NCI-H69 (cell line): ENCODE measurements around the gene SEMA3D.

Source experiments
- DNase-seq: peaks from one replicate; lab custom pipeline; 2025; lab: John Stamatoyannopoulos, UW

SEMA3D gene

DNA sequence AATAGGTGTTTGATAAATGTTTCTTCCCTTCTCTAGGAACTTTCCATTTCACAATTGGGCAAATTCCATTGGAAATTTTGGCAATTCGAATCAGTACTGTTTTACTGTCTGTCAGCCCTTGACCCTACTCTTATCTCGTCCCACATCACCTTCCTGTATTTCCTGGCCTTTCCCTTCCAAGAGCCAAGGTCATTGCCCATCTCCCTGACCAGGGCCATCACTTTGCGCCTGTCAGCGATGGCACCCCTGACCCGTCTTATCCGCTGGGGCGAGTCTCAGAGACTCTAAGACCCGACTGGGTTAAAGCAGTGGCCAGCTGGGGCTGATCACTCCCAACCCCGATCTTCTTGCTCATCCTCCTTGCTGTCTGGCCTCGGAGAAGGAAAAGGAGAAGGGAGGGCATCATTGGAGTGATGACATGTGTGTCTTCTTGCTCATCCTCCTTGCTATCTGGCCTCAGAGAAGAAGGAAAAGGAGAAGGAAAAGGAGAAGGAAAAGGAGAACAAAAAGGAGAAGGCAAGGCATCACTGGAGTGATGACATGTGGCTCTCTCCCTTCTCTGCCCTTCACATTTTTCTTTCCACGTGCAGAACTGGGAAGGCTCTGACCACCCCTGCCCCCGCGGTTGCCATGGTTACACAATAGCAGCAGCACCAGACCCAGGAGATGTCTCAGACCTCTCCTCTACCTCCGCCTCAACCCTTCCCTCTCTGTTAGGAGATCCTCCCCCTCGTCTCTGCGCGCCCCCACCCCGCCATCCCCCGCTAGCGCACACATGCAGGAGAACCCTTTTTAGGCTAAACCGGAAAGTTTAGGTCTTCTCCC is 2.0 kb downstream of the SEMA3D start:
- DNase-seq, result peak; percentile 30

GRCh38 chr7:85183296-85183695 is 3.6 kb downstream of the SEMA3D start:
- no peak for DNase-seq

DNA sequence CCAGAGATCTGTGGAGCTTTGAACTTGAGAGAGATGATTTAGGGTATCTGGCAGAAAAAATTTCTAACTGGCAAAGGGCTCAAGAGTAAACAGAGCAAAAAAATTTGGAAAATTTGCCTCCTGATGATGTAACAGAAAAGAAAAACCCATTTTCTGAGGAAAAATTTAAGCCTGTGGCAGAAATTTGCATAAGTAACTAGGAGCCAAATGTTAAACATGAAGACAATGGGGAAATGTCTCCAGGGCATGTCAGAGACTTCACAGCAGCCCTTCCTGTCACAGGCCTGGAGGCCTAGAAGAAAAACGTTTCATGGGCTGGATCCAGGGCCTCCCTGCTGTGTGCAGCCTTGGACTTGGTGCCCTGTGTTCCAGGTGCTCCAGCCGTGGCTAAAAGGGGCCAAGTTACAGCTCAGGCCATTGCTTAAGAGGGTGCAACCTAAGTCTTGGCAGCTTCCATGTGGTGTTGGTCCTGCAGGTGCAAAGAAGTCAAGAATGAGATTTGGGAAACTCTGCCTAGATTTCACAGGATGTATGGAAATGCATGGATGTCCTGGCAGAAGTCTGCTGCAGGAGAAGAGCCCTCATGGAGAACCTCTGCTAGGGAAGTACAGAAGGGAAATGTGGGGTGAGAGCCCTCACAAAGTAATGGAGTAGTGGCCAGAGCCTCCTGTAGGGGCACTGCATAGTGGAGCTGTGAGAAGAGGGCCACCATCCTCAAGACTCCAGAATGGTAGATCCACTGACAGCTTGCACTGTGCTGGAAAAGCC is 8.1 kb downstream of the SEMA3D start:
- DNase-seq, result no peak

GRCh38 chr7:85177316-85177715 is 9.5 kb downstream of the SEMA3D start:
- DNase-seq, result no peak

- no peak for DNase-seq
These were observed 10.7 kb downstream of the SEMA3D start for GRCh38 chr7:85176197-85176596.

DNA sequence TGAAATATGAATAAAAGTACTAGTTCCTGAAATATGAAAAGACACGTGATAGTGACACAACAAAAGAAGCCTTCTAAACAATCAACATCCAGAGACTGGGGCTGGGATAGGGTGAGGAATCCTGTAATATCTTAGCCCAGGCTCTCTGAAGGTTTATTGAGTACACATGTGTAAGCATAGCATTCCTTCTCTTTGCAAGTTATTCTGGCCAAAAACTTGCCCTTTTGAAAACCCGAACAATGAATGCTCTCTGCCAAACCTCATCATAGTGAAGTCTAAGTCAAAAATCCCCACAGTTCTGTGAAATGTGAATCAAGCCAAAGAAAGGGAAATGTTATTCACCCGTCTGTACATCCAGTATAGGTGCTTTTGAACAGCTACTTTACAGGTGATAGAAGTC is 11.6 kb downstream of the SEMA3D start:
- no peak for DNase-seq

GRCh38 chr7:85172530-85172941 is 14.3 kb downstream of the SEMA3D start:
- DNase-seq, result no peak

DNA sequence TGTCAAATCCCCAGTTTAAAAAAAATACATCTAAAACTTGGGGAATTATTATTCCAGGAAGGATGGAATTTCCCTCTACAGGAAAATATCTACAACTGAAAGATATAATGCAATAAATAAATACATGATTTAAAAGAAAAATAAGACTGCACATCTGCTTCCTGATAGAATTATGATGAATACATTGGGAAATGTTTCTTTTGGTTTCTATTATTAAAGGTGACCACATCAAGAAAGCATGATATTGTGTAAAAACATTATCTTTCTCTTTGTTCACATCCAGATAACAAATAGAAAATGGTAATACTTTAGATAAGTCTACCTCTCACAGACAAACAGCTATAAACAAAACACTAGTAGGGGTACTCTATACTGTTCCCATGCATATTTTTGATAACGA is 19.2 kb downstream of the SEMA3D start:
- no peak for DNase-seq

DNA sequence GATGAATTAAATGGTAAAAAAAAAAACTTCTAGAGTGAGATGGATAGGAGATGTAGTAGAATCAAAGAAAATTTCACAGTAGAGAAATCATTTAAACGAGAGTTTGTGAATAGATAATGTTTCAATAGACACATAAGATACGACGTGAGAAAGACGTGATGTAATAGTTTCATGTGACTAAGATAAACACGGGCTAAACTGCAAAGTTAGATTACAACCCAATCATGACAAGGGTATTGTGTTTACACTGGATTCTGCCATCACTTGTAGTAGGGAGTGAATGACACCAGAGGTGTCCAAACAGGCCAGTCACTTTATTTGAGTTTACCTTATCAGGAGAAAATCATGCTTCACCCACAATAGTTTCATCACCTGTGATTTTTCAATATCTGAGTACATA is 21.6 kb downstream of the SEMA3D start:
- DNase-seq, result no peak

DNA sequence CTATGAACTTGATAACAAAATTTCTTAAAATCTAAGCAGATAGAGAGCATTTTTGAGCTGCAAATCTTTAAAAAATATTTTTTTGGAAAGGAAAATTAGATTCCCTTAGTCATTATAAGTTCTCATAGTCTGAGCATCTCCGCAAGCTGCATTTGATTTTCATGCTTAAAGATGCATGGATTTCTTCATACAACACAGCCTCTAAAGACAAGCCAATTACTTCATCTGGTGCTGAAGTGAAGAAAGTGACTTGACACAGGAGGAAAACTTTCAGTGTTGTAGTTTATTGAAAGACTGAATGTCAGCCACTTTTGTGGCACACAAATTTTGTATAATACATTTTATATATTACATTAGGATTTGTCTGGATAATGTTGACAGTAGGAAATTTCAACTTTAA is 22.5 kb downstream of the SEMA3D start:
- no peak for DNase-seq

DNA sequence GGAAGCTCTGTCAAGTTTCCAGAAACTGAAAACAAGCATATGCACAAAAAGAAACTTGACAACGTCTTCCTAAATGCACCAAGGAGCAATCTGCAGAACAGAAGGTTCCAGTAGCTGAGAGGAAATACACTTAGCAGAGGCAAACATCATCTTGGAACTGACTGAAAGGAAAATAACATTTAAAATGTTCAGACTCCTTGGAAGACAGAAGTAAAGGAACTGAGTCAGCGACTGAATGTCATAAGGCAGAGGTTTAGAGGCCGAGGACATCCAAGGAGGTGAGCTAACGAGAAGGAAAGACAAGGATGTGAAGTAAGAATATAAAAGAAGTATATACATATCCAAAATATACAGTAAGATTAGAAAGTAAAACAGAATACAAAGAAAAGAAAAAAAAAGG is 24.1 kb downstream of the SEMA3D start:
- no peak for DNase-seq

DNA sequence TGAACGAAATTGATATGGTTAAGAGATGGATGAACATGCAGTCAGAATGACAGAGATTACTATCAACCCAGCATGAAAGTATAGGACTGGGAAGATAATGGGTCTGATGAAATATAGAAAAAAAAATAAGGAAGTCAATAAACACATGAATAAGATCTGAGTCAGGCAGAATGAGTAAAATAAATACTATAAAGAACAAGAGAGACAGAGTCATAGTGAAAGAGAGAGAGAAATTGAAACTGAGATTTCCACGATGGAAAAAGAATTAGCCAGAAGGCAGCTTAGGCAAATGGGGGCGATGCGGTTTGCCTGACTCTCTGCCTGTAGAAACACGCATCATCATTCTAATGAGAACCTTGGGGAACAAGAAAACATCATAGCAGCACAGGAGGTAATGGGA is 26.6 kb downstream of the SEMA3D start:
- DNase-seq, result no peak

DNA sequence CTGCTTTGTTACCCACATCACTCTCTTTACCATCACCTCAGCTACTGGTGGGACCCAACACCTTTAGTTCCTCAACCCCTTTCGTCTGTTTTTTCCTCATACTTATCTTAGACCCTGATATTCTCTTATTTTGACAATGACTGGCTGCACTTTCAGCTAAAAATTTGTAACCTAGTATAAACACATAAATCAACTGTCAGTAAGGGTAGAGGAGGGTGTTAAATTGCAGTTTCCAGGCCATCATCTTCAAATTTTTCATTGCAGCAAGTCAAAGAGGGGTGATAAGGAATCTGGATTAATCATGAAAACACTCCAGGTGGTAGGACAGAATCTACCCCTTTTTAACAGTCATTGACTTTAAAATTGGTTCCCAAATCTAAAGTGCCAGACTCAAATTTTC is 27.9 kb downstream of the SEMA3D start:
- no peak for DNase-seq

DNA sequence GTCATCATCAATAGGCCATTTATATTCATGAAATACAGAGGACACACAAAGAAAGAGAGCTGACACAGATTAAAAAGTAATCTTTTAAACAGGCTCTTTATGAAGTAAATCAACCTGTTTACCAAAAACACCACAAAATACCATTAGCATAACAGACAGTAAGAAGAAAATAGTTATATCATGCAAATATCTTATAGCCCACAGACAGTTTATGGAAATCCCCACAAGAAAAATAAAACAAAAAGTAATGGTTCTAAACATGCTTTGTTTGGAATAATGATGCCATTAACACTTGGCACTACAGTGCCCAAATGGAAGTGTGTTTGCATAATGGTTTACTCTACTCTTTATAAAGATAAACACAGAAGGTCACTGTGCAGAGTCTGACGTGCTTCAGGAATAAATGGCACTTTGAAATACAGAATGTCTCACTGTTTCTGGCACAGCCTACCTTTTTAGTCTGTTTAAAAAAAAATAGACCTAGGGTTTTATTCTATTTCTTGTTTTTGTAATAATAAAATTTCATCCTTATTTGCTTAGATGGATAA is 30.1 kb downstream of the SEMA3D start:
- peak; percentile 21 for DNase-seq

GRCh38 chr7:85154282-85154937 is 32.4 kb downstream of the SEMA3D start:
- DNase-seq, result no peak

- no peak for DNase-seq
These were observed 33.1 kb downstream of the SEMA3D start for GRCh38 chr7:85153715-85154114.

DNA sequence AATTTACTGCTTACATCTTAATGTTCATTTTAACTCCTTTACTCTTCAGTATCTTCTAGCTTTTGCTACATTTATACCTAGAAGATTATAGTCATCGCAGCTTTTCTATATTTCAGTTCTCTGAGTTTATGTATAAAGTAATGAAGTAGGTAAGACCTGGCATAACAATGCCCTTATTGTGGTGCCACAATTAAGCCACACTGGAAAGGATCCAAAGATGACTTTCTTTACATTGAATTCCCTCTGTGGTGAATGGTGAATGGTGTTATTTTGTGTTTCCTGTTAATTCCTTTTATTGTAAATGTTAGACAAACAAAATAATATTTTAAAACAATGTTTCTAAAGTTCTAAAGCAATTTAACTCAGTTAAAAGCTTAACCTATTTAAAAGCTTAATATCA is 36.2 kb downstream of the SEMA3D start:
- peak; percentile 41 for DNase-seq

GRCh38 chr7:85144771-85145170 is 42.1 kb downstream of the SEMA3D start:
- no peak for DNase-seq

- DNase-seq, result no peak
These were observed 50.9 kb downstream of the SEMA3D start for GRCh38 chr7:85135977-85136376.

GRCh38 chr7:85133560-85133959 is 53.3 kb downstream of the SEMA3D start:
- DNase-seq, result no peak

- DNase-seq, result no peak
These were observed 53.9 kb downstream of the SEMA3D start for GRCh38 chr7:85133006-85133405.

GRCh38 chr7:85130702-85131101 is 56.2 kb downstream of the SEMA3D start:
- DNase-seq, result peak; percentile 2

DNA sequence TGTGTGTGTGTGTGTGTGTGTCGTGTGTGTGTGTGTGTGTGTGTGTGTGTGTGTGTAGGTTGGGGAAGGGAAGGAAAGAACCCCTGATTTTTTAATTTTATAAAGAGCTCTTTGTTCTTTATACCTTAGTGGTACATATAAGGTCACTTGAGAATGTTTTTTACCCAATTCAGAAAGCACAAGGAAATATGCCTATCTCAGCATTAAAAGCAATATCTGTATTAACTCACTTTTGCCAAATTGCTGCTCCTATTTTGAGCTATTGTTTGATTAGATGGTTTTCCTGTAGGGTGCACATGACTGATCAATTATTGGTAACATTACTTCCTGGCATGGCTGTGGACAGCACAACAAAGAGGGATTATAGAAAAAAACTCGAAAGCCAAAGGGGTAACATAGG is 60.5 kb downstream of the SEMA3D start:
- no peak for DNase-seq
